GM21576 (cell line): ENCODE results near the gene CELSR3.

Experiments used
- ATAC-seq: cut with Tn5 transposase; IDR thresholded peaks from one replicate; pipeline ENCODE4 v1.9.1; 2021; ENCODE audit warnings: mild to moderate bottlenecking, moderate library complexity; ENCODE audit not compliant: unreplicated experiment

The CELSR3 gene

GRCh38 chr3:48600711-48601621, 61.7 kb downstream of the CELSR3 start:
- no peak for ATAC-seq

- no peak for ATAC-seq
Observed at GRCh38 chr3:48599509-48600285, 63.0 kb downstream of the CELSR3 start.

DNA sequence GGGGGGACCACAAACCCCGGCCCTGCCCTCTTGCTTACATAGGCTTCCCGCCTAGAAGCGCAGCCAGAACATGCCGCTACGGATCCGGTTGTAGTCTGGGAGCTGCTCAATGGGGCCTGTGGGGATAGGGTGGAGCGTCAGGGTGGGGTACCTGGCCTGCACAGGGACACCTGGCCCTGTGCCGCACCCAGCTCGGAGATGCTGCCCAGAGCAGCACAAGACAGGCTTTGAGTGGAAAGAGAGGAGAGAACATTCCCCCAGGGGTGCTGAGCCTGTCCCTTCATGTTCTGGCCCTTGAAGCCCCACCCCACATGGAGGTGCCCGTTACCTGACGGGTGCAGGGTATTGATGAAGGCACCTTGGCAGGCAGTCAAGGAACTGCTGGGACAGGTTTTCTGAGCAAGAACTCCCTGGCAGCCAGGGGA, 63.6 kb downstream of the CELSR3 start:
- no peak for ATAC-seq

- no peak for ATAC-seq
Observed at GRCh38 chr3:48598323-48599076, 64.2 kb downstream of the CELSR3 start.

- no peak for ATAC-seq
Observed at GRCh38 chr3:48597408-48597800, 65.3 kb downstream of the CELSR3 start.

DNA sequence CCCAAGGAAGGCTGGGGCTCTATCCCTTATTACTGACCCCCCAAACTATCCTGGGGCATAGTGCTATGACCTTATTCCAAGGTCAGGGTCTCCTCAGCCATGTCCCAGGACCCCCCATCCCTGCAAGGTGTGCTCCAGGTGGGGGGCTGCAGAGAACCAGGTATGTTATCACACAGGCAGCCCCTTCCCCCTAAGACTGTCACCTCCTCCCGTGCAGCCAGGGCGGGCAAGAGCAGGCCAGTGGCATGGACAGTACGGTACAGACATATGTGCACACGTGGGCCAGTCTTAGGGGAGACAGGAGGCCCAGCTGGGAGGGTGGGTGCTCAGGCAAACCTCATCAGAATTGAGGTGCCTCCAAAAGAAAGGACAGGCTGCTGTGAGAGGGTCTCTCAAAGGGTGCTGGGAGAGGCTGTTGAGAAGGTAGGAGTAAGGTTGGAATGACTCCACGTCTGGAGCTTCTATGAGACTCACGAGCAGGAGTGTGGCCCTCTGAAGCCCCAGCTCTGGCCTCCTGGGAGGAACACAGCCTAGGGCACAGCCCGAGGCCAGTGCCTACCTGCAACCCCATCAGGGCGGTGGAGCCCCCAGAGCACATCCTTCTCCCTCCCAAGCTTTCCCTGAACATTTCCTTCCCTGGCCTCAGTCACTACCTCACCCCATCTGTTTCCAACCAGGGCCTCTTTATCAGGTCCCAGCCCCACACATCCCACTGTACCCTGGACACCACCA, 65.8 kb downstream of the CELSR3 start:
- ATAC-seq: no peak

DNA sequence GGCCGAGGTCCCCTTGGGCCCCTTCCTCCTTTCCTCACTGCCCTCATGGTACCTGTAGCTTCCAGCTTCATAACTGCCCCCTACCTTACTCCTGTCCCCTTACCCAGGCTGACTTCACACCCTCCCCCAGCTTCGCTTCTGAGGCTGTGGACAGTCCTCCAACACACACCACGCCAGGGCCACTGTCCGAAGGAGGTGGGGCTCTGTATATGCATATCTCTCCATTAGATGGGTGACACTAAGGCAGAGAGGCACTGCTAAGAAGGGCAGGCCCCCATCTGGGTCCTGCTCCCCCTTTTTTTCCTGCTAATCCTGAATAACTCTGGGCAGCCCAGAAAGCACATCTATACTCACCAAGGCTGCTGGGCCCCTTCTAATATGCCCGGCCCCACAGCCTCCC, 66.5 kb downstream of the CELSR3 start:
- ATAC-seq: no peak

- no peak for ATAC-seq
Observed at GRCh38 chr3:48595526-48596121, 67.1 kb downstream of the CELSR3 start.

DNA sequence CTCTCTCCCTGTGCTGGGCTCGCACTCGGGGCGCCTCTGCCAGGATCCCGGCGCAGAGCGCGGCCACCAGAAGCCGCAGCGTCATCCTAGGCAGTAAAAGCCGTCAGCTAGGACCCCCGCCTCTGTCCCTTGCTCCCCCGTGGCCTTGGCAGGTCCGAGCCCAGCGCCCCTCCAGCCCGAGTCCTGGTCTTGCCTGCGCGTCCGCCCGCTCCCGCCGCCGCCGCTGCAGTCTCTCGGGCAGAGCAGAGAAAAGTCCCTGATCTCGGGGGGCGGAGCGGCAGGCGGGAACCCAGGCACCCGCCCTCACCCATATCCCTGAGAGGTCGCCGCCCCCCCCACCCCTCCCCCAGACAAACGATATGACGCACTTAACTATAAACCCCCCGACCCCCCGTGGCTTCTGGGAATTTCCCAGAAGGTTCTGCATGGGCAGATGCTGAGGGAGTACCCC, 67.6 kb downstream of the CELSR3 start, which contains the start of gene COL7A1:
Gene COL7A1, minus strand, starts transcription at position 255 of the 451 bp plus-strand sequence. Its CDS starts 170 bp downstream, at position 85.
- no peak for ATAC-seq

GRCh38 chr3:48594417-48595049, 68.2 kb downstream of the CELSR3 start:
- ATAC-seq: no peak

- ATAC-seq: no peak
Observed at GRCh38 chr3:48593337-48593736, 69.3 kb downstream of the CELSR3 start.

GRCh38 chr3:48592519-48593087, 70.1 kb downstream of the CELSR3 start:
- no peak for ATAC-seq

- ATAC-seq: no peak
Observed at GRCh38 chr3:48591886-48592518, 70.7 kb downstream of the CELSR3 start.

DNA sequence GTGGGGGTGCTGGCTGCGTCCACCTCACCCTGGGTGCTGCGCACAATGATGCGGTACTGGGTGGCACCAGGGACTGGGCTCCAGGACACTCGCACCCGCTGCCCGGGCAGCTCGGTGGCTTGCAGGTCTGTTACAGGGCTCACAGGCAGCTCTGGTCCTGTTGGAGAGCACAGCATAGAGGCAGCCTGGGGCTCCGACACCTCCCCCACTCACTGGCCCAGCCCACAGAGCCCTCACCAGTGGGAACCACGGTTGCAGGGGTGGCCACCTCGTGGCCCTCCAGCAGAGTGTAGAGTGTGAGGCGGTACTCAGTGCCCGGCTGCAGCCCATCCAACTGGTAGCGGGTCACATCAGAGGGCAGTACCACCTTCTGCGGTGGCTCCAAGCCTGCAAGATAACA, 71.2 kb downstream of the CELSR3 start:
- ATAC-seq: no peak

DNA sequence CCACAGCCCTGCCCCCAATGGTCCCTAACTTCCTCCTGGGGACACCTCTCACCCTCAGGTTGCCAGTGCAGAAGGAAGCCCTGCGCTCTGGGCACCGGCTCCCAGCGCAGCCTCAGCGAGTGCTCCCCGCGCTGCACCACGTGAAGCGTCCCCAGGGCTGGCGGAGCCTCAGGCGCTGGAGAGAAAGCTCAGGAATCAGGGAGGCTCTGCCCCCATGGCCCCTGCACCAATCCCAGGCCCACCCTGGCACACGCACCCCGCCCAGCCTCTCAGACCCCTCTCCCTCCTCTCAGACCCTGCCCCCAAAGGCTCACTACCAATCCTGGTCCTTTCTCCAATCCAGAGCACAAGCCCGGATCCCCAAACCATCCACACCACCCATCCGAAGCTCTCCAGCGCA, 74.5 kb downstream of the CELSR3 start:
- ATAC-seq: no peak

DNA sequence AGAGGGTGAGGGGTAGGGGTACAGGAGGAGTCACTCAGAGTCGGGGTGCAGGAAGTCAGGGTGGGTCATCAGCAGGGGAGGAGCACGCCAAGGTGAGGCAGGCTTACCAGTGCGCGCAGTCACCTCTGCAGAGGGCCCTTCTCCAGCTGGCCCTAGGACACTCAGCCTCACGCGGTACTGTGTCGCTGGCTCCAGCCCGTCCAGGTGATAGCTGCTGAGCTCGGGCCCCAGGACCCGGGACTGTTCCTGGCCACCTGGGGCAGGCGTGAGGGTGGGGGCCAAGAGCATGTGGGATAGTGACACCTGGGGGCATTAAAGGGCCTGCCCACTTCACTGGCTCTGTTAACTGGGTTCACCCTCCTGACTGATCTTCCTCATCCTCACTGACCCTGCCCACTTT, 75.0 kb downstream of the CELSR3 start:
- no peak for ATAC-seq
